Measurements from ENCODE around the gene ST6GALNAC3.
"Not testable (repeated sequence)": the region's sequence is repeated elsewhere in the genome, so short reads cannot be mapped to it uniquely, and the experiment has no call there.

Gene ST6GALNAC3

GRCh38 chr1:76106251-76106650 is 31.7 kb downstream of the ST6GALNAC3 start:
- FAIRE-seq: no peak
- DNase-seq (ENCODE audit: low spot score): no peak

- no peak for FAIRE-seq
- DNase-seq (ENCODE audit: low spot score): no peak
Measured at GRCh38 chr1:76106719-76107235, 32.2 kb downstream of the ST6GALNAC3 start.

- DNase-seq (ENCODE audit: low spot score) (no peak), FAIRE-seq (no peak)
Measured at GRCh38 chr1:76109404-76109803, 34.9 kb downstream of the ST6GALNAC3 start.

GRCh38 chr1:76109901-76110560 is 35.5 kb downstream of the ST6GALNAC3 start:
- FAIRE-seq (no peak), DNase-seq (ENCODE audit: low spot score) (no peak)

- no peak for DNase-seq (ENCODE audit: low spot score)
- no peak for FAIRE-seq
Measured at GRCh38 chr1:76110666-76111065, 36.1 kb downstream of the ST6GALNAC3 start.

GRCh38 chr1:76112321-76112720 is 37.8 kb downstream of the ST6GALNAC3 start:
- FAIRE-seq; DNase-seq (ENCODE audit: low spot score): not testable (repeated sequence)

- DNase-seq (ENCODE audit: low spot score) (no peak), FAIRE-seq (no peak)
Measured at GRCh38 chr1:76113446-76113845, 38.9 kb downstream of the ST6GALNAC3 start.

GRCh38 chr1:76115171-76115570 is 40.6 kb downstream of the ST6GALNAC3 start:
- FAIRE-seq: no peak
- DNase-seq (ENCODE audit: low spot score): no peak

- DNase-seq (ENCODE audit: low spot score): no peak
Measured at GRCh38 chr1:76121850-76122249, 47.3 kb downstream of the ST6GALNAC3 start.

GRCh38 chr1:76122271-76122670 is 47.7 kb downstream of the ST6GALNAC3 start:
- no peak for DNase-seq (ENCODE audit: low spot score)
- no peak for FAIRE-seq

More at GRCh38 chr1:76121850-76122249, 47.3 kb downstream of the ST6GALNAC3 start:
- FAIRE-seq: no peak

GRCh38 chr1:76123411-76124064 is 49.0 kb downstream of the ST6GALNAC3 start:
- not testable (repeated sequence) for FAIRE-seq
- peak; percentile 53 for DNase-seq (ENCODE audit: low spot score)

- peak; percentile 76 for DNase-seq (ENCODE audit: low spot score)
- no peak for FAIRE-seq
Measured at GRCh38 chr1:76124196-76124595, 49.6 kb downstream of the ST6GALNAC3 start.

GRCh38 chr1:76125473-76126219 is 51.1 kb downstream of the ST6GALNAC3 start:
- no peak for DNase-seq (ENCODE audit: low spot score)
- FAIRE-seq: no peak

GRCh38 chr1:76128096-76128495 is 53.5 kb downstream of the ST6GALNAC3 start:
- FAIRE-seq (no peak), DNase-seq (ENCODE audit: low spot score) (no peak)

GRCh38 chr1:76129731-76130130 is 55.2 kb downstream of the ST6GALNAC3 start:
- no peak for DNase-seq (ENCODE audit: low spot score)
- FAIRE-seq: no peak

- no peak for FAIRE-seq
- no peak for DNase-seq (ENCODE audit: low spot score)
Measured at GRCh38 chr1:76130992-76131391, 56.4 kb downstream of the ST6GALNAC3 start.

- no peak for FAIRE-seq
- no peak for DNase-seq (ENCODE audit: low spot score)
Measured at GRCh38 chr1:76133977-76134376, 59.4 kb downstream of the ST6GALNAC3 start.

- FAIRE-seq (no peak), DNase-seq (ENCODE audit: low spot score) (no peak)
Measured at GRCh38 chr1:76135835-76136234, 61.3 kb downstream of the ST6GALNAC3 start.

GRCh38 chr1:76136894-76137293 is 62.3 kb downstream of the ST6GALNAC3 start:
- FAIRE-seq: no peak
- no peak for DNase-seq (ENCODE audit: low spot score)

- FAIRE-seq (no peak), DNase-seq (ENCODE audit: low spot score) (no peak)
Measured at GRCh38 chr1:76137746-76138145, 63.2 kb downstream of the ST6GALNAC3 start.

- DNase-seq (ENCODE audit: low spot score) (no peak), FAIRE-seq (no peak)
Measured at GRCh38 chr1:76138217-76138616, 63.7 kb downstream of the ST6GALNAC3 start.

- DNase-seq (ENCODE audit: low spot score) (no peak), FAIRE-seq (no peak)
Measured at GRCh38 chr1:76140227-76140626, 65.7 kb downstream of the ST6GALNAC3 start.

All from RCC 7860 (cell line).